Measurements from ENCODE around the gene HTRA3. TPM values are rescaled to one million over a fixed set of nuclear protein-coding genes. Genes with fewer than 3 reads are reported as not detected.

HTRA3 gene
- total RNA-seq, 1 experiment from 2014 or later, result 2.8 TPM

- Histone ChIP-seq H3K27ac (ENCODE audit: low read length) (no peak overlapping the region), H4K20me1 (ENCODE audit: low read length) (no peaks in the 10 kb centered on the region), H3K4me2 (ENCODE audit: low read length) (no peak overlapping the region), H3K9me3 (ENCODE audit: low read length) (no peaks in the 10 kb centered on the region), H3K9me2 (replicated peaks; ENCODE audit: low read length) (no peaks in the 10 kb centered on the region), H3K27me3 (ENCODE audit: low read length) (no peaks in the 10 kb centered on the region), H3K4me3 (ENCODE audit: low read length) (no peak overlapping the region), H3K4me1 (ENCODE audit: insufficient read depth, low read length) (peaks cover 5% of the 10 kb centered on the region), H2AFZ (ENCODE audit: low read length) (no peak overlapping the region), H3K9ac (ENCODE audit: low read length) (no peak overlapping the region), H3K36me3 (ENCODE audit: low read depth, low read length) (no peaks in the 10 kb centered on the region), H3K79me2 (ENCODE audit: low read length) (no peaks in the 10 kb centered on the region), H3F3A (ENCODE audit: low read length, unreplicated experiment) (no peaks in the 10 kb centered on the region)
- intact Hi-C loops (cut with micrococcal nuclease), result no loop called here
- TF ChIP-seq EZH2phosphoT487 (IDR thresholded peaks at IDR 0.05; ENCODE audit: borderline replicate concordance, low read length) (no peak), CTCF (conservative IDR thresholded peaks at IDR 0.05; ENCODE audit: low read depth, low read length) (no peak), EZH2 (IDR thresholded peaks at IDR 0.05; ENCODE audit: low read length, unreplicated experiment) (no peak)
- no TSS peak for BruUV-seq (replicated peaks)
- DNase-seq, result no peak
- ATAC-seq, result no peak
- ChIA-PET POLR2A (ENCODE audit: unreplicated experiment) (no interaction called here), CTCF (no interaction called here)
Observed at GRCh38 chr4:8332038-8332857, 62.7 kb downstream of the HTRA3 start.

GRCh38 chr4:8332891-8333331, 63.4 kb downstream of the HTRA3 start:
- intact Hi-C loops (cut with micrococcal nuclease), result no loop called here
- ChIA-PET POLR2A (ENCODE audit: unreplicated experiment) (no interaction called here), CTCF (no interaction called here)
- no peak overlapping the region for H3K9ac ChIP-seq (ENCODE audit: low read length)
- H3K9me3 ChIP-seq (ENCODE audit: low read length), result no peaks in the 10 kb centered on the region
- ATAC-seq (no peak), DNase-seq (no peak)
- no peaks in the 10 kb centered on the region for H3K27me3 ChIP-seq (ENCODE audit: low read length)
- no peak overlapping the region for H3K27ac ChIP-seq (ENCODE audit: low read length)
- no peak overlapping the region for H3K4me3 ChIP-seq (ENCODE audit: low read length)
- no peak overlapping the region for H3K4me2 ChIP-seq (ENCODE audit: low read length)
- BruUV-seq (replicated peaks), result no TSS peak
- no peaks in the 10 kb centered on the region for H3K36me3 ChIP-seq (ENCODE audit: low read depth, low read length)
- H3F3A ChIP-seq (ENCODE audit: low read length, unreplicated experiment), result no peaks in the 10 kb centered on the region
- TF ChIP-seq CTCF (conservative IDR thresholded peaks at IDR 0.05; ENCODE audit: low read depth, low read length) (no peak), EZH2 (IDR thresholded peaks at IDR 0.05; ENCODE audit: low read length, unreplicated experiment) (no peak), EZH2phosphoT487 (IDR thresholded peaks at IDR 0.05; ENCODE audit: borderline replicate concordance, low read length) (no peak)
- H3K79me2 ChIP-seq (ENCODE audit: low read length), result no peaks in the 10 kb centered on the region
- H2AFZ ChIP-seq (ENCODE audit: low read length), result no peak overlapping the region
- no peaks in the 10 kb centered on the region for H3K9me2 ChIP-seq (replicated peaks; ENCODE audit: low read length)
- no peaks in the 10 kb centered on the region for H4K20me1 ChIP-seq (ENCODE audit: low read length)
- H3K4me1 ChIP-seq (ENCODE audit: insufficient read depth, low read length), result peaks cover 5% of the 10 kb centered on the region

- intact Hi-C loops (cut with micrococcal nuclease), result no loop called here
Observed at GRCh38 chr4:8333726-8334460, 64.3 kb downstream of the HTRA3 start.

More at GRCh38 chr4:8333726-8334460, 64.3 kb downstream of the HTRA3 start:
- ATAC-seq (no peak), DNase-seq (no peak)
- Histone ChIP-seq H3K4me3 (ENCODE audit: low read length) (no peak overlapping the region), H3K9ac (ENCODE audit: low read length) (no peak overlapping the region), H3K27me3 (ENCODE audit: low read length) (no peaks in the 10 kb centered on the region), H3K9me3 (ENCODE audit: low read length) (no peaks in the 10 kb centered on the region), H3K36me3 (ENCODE audit: low read depth, low read length) (no peaks in the 10 kb centered on the region), H3K79me2 (ENCODE audit: low read length) (no peaks in the 10 kb centered on the region), H3K4me2 (ENCODE audit: low read length) (no peak overlapping the region), H3K4me1 (ENCODE audit: insufficient read depth, low read length) (peaks cover 5% of the 10 kb centered on the region), H3F3A (ENCODE audit: low read length, unreplicated experiment) (no peaks in the 10 kb centered on the region), H2AFZ (ENCODE audit: low read length) (no peak overlapping the region), H3K27ac (ENCODE audit: low read length) (no peak overlapping the region), H4K20me1 (ENCODE audit: low read length) (no peaks in the 10 kb centered on the region), H3K9me2 (replicated peaks; ENCODE audit: low read length) (no peaks in the 10 kb centered on the region)
- TF ChIP-seq CTCF (conservative IDR thresholded peaks at IDR 0.05; ENCODE audit: low read depth, low read length) (no peak), EZH2phosphoT487 (IDR thresholded peaks at IDR 0.05; ENCODE audit: borderline replicate concordance, low read length) (no peak)
- CTCF ChIA-PET, result no interaction called here
- POLR2A ChIA-PET (ENCODE audit: unreplicated experiment), result no interaction called here
- no TSS peak for BruUV-seq (replicated peaks)
